K562 (cell line): ENCODE data around the gene LRRIQ4. TPM values are rescaled to one million over a fixed set of nuclear protein-coding genes. Genes with fewer than 3 reads are reported as not detected.

Source experiments
- CBX2 ChIP-seq: fragments of 200-600 bp; sonication (generic); IDR thresholded peaks from one replicate; pipeline ENCODE4 v1.6.1; 2012; ENCODE audit warnings: mild to moderate bottlenecking, low read length, inconsistent platforms; ENCODE audit not compliant: insufficient read depth, poor library complexity, severe bottlenecking
- CREB3L1 ChIP-seq: fragments of 450-650 bp; IDR thresholded peaks from 2 replicates; pipeline ENCODE4 v1.6.1; 2014; ENCODE audit warnings: low read depth, mild to moderate bottlenecking, moderate library complexity, borderline replicate concordance
- MCM5 ChIP-seq: fragments of 450-650 bp; IDR thresholded peaks from 2 replicates; pipeline ENCODE4 v1.6.1; 2016; ENCODE audit warnings: low read depth
- NBN ChIP-seq: fragments of 450-650 bp; IDR thresholded peaks from 2 replicates; pipeline ENCODE4 v1.6.1; 2016; ENCODE audit warnings: low read depth, mild to moderate bottlenecking
- U2AF1 ChIP-seq: fragments of 200-400 bp; formaldehyde crosslinking; optimal IDR thresholded peaks from 2 replicates; pipeline ENCODE3; 2017; ENCODE audit warnings: mild to moderate bottlenecking, low read depth, low read length, moderate library complexity
- ZNF224 ChIP-seq: sonication (generic); formaldehyde crosslinking; IDR thresholded peaks from 2 replicates; pipeline ENCODE4 v1.8.0; 2022; ENCODE audit warnings: mild to moderate bottlenecking, missing genetic modification reagents
- ZNF445 ChIP-seq: fragments of 250-450 bp; sonication (Bioruptor Pico); IDR thresholded peaks from 2 replicates; pipeline ENCODE4 v1.4.0; 2020; ENCODE audit warnings: low read depth, mild to moderate bottlenecking, moderate library complexity
- ZNF512 ChIP-seq: IDR thresholded peaks from 2 replicates; pipeline ENCODE4 v1.6.1; 2016; ENCODE audit warnings: missing genetic modification characterization, missing compliant biosample characterization
- ZNF589 ChIP-seq: fragments of 200-800 bp; sonication (Bioruptor generic); IDR thresholded peaks from 2 replicates; pipeline ENCODE4 v1.6.1; 2016; ENCODE audit warnings: low read depth, missing genetic modification characterization, missing compliant biosample characterization
- polyA plus RNA-seq, 8 experiments: library from polyadenylated mRNA; depleted of rRNA in 4 of 8; stranded (reverse) in 5 of 8; unstranded in 3 of 8; fragments of >200 nt; fragmentation: Nextera tagmentation in 2 of 8; fragmentation: Illumina TruSeq in 1 of 8; extraction: Ambion mirVana in 2 of 8; extraction: Trizol in 1 of 8; gene quantifications; 2 replicates each; pipeline versions ENCODE4 v1.2.1 to v1.2.3, GENCODE V29; 2011 to 2014; ENCODE audit warnings: inconsistent platforms in 1 of 8, missing spikeins in 1 of 8
- total RNA-seq, 7 experiments: library from RNA; depleted of rRNA in 6 of 7; stranded (reverse); fragments of >200 nt in 6 of 7; fragmentation: Illumina TruSeq in 2 of 7; extraction: Trizol in 2 of 7; gene quantifications; 2 replicates each; pipeline versions ENCODE4 v1.2.1 to v1.2.3, GENCODE V29; 2011 to 2021; ENCODE audit warnings: low replicate concordance in 1 of 7
- TF ChIP-seq, protein P1 (sequence below): fragments of 450-650 bp; IDR thresholded peaks from 2 replicates; pipeline ENCODE4 v1.6.1; 2016; ENCODE audit warnings: borderline replicate concordance
- TF ChIP-seq, protein P2 (sequence below): fragments of 250-450 bp; sonication (Bioruptor Pico); IDR thresholded peaks from 2 replicates; pipeline ENCODE4 v1.8.0; 2022; ENCODE audit warnings: moderate library complexity, mild to moderate bottlenecking, inconsistent platforms

Gene LRRIQ4
- total and polyA plus RNA-seq, 9 of the 15 experiments (the other 6 are each of a cell fraction or from before 2014, with no cell fraction given): not detected

DNA sequence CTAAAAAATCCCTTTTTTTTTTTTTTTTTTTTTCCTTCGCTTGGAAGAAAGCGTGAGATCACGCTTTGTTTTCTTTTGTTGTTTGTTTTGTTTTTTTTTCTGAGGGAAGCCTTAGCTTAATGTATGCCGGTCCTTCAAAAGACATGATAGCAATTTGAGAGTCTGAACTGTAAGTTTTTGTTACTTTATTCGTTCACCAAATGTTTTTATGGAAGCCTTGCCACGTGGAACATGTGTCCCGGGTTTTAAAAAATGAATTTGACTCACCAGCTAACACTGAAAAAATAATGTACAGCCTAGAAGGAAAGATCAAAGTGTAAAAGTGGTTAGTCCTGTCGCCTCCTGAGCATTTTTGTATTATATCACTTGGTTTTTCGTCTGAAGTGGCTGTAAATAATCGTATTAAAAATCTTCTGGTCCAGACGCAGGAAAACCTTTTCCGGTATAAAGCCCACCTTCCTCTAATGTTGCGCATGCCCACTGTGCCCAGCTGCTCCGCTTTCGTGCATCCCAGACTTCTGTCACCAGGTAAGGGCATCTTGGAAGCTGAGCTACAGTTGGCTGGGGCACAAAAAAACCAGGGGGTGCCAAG lies 40.3 kb upstream of the LRRIQ4 start (continued):
- TF ChIP-seq ZNF512 (tag): 0 out of 2 replicates have a peak, but pooled peaks have one; percentile 10
- TF ChIP-seq CBX2: no peak
- peak; percentile 5; the same call in 1 of the 2 replicates for TF ChIP-seq NBN
- TF ChIP-seq ZNF224: no peak
- no peak for TF ChIP-seq MCM5
- no peak for TF ChIP-seq ZNF445 (CRISPR knock-in tag)
- no peak for TF ChIP-seq U2AF1
- no peak for TF ChIP-seq ZNF589 (CRISPR knock-in tag)
- TF ChIP-seq CREB3L1: peak; percentile 91
- TF ChIP-seq, protein P1, sequence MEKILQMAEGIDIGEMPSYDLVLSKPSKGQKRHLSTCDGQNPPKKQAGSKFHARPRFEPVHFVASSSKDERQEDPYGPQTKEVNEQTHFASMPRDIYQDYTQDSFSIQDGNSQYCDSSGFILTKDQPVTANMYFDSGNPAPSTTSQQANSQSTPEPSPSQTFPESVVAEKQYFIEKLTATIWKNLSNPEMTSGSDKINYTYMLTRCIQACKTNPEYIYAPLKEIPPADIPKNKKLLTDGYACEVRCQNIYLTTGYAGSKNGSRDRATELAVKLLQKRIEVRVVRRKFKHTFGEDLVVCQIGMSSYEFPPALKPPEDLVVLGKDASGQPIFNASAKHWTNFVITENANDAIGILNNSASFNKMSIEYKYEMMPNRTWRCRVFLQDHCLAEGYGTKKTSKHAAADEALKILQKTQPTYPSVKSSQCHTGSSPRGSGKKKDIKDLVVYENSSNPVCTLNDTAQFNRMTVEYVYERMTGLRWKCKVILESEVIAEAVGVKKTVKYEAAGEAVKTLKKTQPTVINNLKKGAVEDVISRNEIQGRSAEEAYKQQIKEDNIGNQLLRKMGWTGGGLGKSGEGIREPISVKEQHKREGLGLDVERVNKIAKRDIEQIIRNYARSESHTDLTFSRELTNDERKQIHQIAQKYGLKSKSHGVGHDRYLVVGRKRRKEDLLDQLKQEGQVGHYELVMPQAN: peak; percentile 76
- TF ChIP-seq, protein P2, sequence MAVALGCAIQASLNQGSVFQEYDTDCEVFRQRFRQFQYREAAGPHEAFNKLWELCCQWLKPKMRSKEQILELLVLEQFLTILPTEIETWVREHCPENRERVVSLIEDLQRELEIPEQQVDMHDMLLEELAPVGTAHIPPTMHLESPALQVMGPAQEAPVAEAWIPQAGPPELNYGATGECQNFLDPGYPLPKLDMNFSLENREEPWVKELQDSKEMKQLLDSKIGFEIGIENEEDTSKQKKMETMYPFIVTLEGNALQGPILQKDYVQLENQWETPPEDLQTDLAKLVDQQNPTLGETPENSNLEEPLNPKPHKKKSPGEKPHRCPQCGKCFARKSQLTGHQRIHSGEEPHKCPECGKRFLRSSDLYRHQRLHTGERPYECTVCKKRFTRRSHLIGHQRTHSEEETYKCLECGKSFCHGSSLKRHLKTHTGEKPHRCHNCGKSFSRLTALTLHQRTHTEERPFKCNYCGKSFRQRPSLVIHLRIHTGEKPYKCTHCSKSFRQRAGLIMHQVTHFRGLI: 0 out of 2 replicates have a peak, but pooled peaks have one; percentile 15
- TF ChIP-seq, all 486 proteins: peak for 46
